SHP77 treated with DMSO at 0.1 percent for 48 hours (cell line): ENCODE measurements around the gene LIPM.
"Not testable (repeated sequence)": the region's sequence is repeated elsewhere in the genome, so short reads cannot be mapped to it uniquely, and the experiment has no call there.

Experiments
- DNase-seq: peaks from one replicate; lab custom pipeline; 2025; lab: John Stamatoyannopoulos, UW

Gene LIPM

DNA sequence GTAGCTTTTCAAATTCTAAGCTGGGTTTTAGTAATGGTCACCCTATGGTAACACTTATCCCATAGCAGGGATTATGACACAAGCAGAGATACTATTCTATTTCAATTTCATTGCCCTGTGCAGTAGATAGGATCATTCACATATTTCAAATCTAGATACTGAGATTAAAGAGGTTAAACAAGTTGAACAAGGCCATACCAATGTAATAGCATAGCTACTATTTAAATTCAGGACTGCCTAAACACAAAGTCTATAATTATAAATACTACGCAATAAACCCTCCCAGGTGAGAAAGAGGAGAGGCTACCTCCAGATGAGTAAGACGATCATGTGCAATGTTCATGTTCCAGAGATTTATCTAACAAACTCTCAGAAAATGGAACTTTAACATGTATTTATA is 1.1 kb downstream of the LIPM start:
- DNase-seq = no peak

DNA sequence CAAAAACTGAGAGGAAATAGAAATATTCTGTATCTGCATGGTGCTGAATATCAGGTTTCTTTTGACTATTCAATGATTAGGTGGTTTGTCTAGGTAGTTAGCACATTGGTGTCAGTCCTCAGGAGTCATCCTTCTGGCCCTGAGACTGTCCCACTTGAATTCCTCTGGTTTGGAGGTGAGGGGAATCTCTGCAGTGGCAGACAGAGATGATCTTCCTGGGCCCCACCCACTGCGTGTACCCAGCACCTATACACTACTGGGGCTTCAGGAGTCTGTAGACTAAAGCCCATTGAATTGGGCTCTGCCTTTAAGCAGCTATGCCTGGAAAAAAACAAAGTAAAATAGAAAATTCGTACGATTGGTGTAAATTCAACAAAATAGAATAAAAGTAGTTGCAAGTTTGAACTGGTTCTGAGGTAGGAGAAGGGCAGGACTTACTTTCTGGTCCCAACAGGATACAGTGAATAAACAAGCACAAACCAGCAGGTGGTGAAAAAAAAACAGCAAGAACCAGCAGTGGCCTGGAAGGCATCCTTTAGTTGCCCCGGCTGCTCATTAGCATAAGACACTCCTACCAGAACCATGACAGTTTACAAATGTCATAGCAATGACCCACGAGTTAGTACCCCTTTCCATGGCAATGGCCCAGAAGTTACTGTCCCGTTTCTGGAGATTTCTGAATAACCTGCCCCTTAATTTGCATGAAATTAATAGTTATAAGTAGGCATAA is 1.7 kb downstream of the LIPM start:
- DNase-seq = no peak

DNA sequence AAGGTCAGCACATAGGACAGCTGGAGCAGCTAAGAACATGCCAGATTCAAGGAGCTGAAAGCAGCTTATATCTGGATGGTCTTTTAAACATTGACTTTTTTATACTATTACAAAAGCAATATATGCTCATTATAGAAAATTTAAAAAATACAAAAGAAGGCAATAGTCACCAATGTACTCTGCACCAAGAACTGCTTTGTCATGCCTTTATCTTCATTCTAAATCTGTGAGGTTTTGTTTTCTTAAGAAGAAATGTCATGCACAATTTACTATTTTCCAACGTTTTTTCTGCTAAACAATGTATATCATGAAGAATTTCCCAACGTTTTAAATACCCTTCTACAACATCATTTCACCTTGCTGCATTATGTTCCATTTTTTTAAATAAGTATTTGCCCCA is 2.8 kb downstream of the LIPM start:
- no peak for DNase-seq

DNA sequence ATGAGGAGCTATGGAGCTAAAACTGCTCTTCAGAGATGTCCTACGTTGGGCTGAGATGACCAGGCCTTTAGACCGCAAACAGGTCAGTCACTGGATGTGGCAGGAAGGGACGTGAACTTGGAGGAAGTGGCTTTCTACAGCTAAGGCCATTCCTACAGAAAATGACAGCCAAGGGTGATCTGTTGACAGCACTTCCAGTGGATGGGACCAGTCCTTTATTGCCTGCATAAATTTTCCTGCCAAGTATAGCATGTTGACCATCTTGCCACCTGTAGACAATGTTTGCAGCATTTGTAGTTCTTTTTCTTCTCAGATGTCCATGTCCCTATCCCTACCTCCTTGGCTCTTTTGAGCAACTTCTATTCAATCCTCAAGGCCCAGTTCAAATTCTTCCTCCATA is 3.4 kb downstream of the LIPM start:
- no peak for DNase-seq

DNA sequence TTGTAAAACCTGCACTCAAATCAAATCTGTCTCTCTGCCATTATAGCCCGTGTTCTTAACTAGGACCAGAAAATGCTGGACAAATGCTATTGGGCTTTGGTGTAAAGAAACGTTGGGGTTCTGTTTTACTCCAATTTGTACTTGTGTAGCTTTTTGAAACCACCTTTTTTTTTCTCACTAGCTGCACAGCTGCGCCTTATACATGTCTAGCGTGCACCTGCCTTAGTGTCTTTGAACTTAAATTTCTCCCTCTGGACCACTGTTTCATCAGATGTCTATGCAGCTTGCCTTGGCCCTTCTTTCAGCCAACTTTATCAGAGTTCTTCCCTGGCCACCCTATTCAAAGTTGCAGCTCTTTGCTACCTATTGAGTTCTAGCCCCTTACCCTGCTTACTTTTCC is 7.1 kb downstream of the LIPM start:
- DNase-seq = no peak

DNA sequence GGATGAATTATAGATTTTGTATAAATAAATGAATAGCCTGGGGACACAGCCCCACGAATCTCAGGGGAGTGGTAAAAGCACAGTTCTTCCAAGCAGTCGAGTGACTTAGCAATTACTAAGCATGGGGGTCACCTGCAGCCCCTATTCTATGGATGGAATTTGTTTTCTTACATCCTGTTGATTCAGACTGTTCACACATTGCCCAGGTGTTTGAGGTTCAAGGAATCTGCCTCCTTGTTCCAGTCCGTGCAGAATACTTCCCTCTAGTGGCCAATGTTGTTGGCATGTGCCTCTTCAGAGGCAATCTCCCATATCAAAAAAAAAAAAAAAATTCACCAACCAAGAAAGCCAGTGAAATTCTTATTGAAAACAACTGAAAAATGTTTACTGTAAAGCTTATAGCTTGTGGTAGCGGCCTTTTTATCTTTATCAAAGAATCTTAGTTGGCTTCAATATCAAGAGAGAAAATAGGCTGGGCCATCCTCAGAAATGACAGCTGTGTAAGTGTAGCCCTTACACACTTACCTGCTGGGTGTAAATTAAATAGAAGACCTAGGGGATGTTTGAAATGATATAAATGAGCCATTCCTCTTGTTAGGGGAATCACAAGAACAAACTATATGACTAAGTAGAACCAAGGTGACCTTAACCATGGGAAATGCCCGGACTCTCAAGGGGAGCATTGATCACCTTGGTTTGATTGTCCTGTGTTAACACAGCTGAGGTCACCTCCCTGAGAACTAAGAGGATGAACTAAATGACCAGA is 7.8 kb downstream of the LIPM start:
- no peak for DNase-seq

DNA sequence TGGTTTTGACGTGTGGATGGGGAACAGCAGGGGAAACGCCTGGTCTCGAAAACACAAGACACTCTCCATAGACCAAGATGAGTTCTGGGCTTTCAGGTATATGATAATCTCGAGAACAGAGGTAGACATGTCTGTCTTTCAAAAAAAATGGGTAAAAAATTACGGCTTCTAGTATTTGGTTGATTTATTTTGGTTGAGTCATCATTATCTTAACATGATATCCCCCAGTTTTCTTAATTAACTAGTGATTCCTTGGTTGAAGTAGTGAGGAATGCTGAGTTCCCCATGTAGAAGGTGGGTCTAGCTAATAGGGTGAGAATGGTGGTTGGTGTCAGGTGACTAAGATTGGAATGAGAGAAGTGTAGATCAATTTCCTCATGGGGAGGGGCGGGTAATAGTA is 10.7 kb downstream of the LIPM start:
- no peak for DNase-seq

DNA sequence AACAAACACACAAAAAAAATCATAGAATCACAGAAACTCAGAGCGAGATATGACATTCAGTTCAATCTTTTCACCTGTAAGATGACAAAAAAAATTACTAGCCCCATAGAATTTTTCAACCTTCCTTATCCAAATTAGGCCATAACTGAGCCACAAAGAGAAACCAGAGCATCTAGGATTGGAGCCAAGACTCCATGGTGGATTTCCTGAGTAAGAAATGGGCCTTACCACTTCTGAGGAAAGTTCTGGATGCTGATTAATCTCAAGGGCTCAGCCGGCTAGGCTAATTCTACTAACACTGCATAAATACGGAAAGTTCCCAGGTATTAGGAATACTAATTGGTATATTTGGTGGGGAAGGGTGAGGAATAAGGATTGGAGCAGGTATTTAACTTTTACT is 16.8 kb downstream of the LIPM start:
- DNase-seq = no peak

DNA sequence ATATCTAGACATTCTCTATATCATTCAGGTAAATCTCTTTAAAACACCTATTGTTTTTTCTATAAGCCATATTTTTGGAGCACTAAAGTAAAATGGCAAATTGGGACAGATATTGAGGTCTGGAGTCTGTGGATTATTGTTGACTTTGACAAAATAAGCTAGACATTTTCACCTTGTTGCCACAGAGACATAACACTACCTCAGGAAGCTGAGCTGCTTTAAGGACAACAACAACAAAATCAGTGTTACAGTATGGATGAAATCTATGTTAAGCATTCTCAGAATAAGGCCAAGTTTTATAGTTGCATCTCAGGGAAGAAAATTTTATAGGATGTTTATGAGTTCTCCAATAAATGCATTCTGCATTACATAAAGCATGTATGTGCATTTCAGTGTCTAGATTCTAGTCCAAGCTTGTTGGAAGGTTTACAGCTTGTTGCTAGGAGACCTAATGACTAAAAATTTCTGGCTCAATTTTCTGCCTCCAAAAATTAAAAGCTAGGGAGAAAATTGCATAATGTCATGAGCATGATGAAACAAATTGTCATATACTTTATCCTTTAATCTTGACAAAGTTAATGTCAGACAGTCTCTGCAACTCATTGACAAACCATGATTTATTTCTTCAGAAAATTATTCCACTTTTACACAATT is 18.3 kb downstream of the LIPM start:
- no peak for DNase-seq

DNA sequence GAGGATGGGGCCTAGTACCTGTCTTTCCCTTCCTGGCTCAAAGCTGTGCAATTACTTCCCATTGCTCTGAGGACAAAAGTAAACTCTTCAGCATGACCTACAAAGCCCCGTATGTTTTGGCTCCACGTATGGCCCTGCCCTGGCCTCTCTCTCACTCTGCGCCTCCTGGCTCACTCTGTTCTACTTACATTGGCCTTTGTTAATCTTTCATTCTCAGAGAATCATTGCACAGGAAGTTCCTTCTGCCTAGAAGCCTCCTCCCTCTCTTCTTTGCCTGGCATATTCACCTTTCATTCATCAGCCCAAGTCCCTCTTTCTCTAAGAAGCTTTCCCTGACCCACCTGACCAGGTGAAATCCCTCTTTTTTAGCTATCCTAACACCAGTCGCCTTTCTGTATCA is 23.9 kb downstream of the LIPM start:
- no peak for DNase-seq

DNA sequence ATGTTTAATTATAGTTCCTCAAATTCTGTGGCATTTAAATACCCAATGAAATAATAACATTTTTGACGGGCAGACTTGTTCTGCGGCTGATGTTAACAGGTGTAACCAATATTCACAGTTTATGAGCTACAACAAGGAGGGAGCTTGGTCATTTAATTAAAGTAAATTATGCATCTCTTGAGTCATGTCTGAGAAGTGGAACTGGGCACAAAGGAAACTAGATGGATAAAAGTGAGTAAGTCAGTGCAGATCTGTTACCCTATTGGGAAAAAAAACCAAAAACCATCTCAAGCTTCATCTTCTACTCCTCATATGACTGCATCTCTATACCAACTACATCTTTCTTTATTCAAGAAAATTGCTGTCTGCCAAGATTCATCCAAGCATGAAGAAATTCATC is 25.1 kb downstream of the LIPM start:
- DNase-seq = no peak

DNA sequence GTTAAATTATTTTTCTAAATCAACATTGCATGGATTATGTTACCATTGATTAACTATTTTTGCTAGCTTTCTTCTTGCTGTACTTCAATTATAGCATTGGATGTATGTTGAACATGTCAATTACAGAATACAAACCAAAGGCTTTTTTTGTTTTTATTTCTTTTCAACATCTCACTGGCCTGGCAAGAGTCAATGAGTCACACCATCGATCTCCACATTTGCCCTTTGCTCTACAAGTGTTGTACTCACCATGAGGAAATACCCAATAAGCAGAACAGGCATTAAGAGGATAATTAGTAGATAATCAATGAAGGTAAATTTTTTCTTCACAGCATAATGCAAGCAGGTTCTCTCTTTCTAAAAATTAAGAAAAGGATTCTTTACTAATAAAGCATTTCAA is 25.8 kb downstream of the LIPM start:
- no peak for DNase-seq

DNA sequence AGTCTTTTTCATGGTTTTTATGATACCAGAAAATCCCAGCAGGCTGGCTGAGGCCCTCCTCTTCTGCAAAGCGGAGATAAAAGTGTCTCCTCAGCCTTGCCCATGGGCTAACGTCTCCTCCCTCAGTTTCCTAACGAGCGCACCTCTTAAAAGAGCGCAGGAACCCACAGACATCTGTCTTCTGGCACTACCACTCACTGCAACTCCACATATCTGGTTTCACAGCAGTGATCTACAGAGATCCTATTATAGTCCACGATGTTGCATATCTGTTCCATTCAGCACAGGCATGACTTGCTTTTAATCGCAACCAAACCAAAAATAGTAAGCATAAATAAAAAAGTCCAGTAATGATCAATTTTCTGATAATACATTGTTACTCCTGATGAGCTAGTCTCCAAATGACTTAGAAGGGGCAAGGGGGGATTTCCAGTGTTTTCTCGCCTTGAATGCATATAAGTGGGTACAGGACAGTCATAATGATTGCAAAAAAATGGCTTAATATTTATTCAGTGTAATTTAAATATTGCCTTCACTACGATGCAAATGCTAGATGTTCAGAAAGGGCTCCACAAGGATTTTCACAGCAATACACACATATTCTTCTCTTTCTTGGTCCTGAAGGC is 28.2 kb downstream of the LIPM start:
- no peak for DNase-seq

DNA sequence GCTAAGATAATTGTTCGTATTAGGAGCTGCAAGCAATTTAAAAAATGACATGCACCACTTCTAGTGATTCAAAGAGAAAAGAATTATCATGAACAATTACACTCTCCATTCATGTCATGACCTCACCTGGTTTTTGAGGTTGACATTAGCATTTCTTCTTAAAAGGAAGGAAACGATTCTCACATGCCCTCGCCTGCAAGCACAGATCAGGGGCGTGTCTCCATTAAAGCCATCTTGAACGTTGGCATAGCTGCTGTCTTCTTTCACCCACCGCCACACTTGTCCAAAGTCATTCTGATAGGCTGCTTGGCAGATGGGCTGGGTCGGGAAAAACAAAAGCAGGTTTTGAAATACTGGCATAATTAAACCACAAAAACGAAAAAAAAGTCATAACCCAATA is 29.2 kb downstream of the LIPM start:
- no peak for DNase-seq

DNA sequence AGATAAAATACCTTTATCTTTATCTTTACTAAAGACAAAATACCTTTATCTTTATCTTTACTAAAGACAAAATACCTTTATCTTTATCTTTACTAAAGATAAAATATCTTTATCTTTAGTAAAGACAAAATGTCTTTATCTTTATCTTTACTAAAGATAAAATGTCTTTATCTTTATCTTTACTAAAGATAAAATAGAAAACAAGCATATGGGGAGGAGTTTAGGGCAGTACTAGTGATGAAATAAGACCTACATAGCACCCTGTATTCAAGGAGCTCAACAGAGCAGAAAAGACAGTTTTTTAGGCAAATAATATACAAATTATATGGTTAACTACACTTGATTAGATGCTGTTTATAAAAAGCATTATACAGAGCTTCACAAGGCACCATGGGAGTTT is 29.8 kb downstream of the LIPM start:
- no peak for DNase-seq

DNA sequence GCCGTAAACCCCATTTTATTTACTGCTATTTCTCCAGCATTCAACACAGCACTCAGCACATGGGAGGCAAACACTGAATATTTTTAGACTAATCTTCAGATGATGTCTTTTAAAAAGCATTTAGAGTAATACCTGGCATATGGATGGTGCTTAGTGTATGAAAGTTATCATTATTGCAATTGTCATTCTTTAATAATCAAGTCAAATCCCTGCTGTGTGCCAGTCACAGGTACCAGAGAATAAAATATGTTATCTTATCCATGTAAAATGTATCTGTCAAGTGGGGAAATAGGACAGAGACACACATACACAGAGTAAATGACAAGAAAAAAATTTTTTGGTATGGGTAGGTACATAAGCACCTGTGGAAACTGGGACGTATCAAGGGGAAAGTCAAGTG is 30.6 kb downstream of the LIPM start:
- DNase-seq = no peak

DNA sequence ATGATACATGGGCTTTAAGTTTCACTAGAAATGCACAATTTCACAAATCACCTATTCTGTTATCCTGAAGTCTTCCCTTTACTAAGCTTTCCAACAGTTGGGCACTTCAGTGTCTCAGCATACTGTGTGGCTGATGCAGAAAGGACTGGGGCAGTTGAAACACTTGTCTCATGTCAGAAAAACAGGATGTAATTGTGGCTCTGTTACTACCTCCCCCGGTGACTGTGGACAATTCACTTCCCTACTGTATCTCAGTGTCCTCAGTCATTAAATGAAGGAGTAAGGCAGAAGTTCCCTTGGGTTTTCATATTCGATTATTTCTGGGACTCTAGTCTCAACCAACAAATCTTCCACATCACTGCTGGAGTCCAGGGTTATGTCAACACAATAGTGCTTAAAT is 31.2 kb downstream of the LIPM start:
- no peak for DNase-seq

DNA sequence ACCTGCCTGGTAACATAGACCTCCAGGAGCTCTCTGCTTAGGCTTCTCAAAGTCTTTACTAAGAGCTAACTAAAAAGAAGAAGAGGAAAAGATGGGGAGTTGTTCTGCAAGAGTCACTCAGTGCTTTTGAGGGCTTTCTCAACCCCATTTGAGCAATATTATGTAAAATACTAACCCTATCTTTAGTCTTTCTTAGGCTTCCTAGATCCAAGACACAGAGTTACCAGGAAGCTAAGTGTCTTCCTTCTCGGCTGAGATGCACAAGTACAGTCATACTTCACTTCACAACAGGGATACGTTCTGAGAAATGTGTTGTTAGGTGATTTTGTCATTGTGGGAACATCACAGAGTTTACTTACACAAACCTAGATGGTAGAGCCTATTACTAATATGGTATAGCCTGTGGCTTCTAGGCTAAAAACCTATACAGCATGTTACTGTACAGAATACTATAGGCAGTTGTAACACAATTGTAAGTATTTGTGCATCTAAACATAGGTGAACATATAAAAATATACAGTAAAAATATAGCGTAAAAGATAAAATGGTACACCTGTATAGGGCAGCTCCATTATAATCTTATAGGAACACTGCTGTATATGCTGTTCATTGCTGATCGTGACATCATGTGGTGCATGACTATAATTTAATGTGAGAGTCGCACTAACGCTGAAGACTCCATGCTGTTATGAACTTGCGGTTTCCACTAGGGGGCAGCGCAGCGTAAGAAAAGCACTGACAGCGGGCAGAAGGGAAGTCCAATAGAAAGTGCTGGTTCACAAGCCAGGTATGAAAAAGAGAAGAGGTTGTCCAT is 32.8 kb downstream of the LIPM start:
- peak; percentile 1 for DNase-seq

DNA sequence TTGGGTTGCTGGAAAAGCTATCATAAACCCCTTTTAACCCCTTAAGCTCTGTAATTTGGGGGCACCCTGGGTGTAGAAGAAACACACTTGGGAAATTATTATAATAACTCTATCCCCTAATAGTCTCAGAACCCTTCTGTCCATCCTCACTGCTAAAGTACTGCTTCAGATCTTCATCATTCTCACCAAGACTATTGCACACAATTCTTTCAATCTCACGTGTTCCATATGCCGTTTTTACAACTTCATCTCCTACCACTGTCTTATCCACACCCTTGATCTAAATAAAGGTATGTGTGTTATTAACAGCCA is 33.3 kb downstream of the LIPM start:
- DNase-seq = no peak

DNA sequence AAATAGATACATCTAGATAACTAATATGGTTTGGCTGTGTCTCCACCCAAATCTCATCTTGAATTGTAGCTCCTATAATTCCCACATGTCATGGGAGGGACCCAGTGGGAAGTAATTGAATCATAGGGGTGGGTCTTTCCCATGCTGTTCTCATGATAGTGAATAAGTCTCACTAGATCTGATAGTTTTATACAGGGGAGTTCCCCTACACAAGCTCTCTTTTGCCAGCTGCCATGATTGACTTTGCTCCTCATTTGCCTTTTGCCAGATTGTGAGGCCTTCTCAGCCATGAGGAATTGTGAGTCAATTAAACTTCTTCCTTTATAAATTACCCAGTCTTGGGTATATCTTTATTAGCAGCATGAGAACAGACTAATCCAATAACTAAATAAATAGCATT is 35.1 kb downstream of the LIPM start:
- DNase-seq = not testable (repeated sequence)

DNA sequence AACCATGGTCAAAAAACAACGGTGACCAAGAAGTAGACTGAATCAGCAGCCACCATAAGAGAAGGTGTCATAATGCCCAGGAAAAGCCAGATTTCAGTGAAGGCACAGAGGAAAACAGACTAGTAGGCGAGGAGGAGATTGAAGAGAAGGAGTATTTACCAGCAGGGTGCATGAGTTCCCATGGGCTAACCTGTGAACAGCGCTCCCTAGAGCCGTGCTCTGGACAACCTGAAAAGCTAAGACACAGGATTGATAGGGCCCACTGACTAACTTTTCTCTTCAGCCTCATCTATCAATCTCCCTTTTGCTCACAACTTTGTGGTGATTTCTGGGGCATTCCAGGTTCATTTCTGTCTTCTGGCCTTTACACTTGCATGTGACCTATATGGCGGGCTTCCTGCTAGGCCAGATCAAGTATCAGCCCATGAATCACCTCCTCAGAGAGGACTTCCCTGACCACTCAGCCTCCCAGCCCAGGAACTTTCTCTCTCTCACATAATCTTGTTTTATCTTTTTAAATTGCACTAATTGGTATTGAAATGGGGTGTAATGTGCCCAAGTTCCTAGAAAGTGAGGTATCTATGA is 36.3 kb downstream of the LIPM start:
- DNase-seq = no peak

DNA sequence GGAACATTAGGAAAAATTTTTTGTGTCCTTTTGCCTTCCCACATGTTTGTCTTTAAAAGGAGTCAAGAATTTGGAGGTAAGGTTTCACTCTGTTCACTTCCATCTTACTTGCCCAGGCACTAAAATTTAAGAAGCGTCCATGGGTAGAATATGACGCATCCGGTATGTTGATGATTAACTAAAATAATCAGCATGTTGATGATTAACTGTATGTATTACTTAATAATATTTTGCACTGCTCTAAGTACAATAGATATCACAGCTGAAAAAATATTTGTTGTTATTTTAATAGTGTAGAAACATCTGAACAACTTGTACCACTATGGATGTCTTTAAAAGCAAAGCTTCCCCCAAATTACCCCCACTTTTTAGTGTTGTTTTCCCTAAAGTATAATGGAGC is 37.6 kb downstream of the LIPM start:
- no peak for DNase-seq
